Astrocyte (in vitro differentiated cells and primary cell): ENCODE measurements around the gene ZBTB1. TPM values are rescaled to one million over a fixed set of nuclear protein-coding genes. Genes with fewer than 3 reads are reported as not detected.

Source experiments
- DNase-seq: peaks from one replicate; pipeline ENCODE4 v3.0.0-alpha.2; 2010; ENCODE audit warnings: low read depth
- FAIRE-seq: peaks from 2 replicates; lab custom pipeline; 2011; peaks lifted over from hg19 to GRCh38; lab: Jason Lieb, UNC
- H2AFZ ChIP-seq: 2 replicates; pipeline ENCODE4 v1.6.0; 2012; ENCODE audit warnings: low read depth, low read length, inconsistent platforms
- H3K27ac ChIP-seq: 2 replicates; pipeline ENCODE4 v1.5.1; 2011; ENCODE audit warnings: low read depth, low read length, inconsistent platforms
- H3K27me3 ChIP-seq: 2 replicates; pipeline ENCODE4 v1.6.0; 2011; ENCODE audit warnings: low read length, inconsistent platforms; ENCODE audit not compliant: insufficient read depth
- H3K36me3 ChIP-seq: 2 replicates; pipeline ENCODE4 v1.5.1; 2011; ENCODE audit warnings: low read length, inconsistent platforms; ENCODE audit not compliant: insufficient read depth
- H3K4me1 ChIP-seq: 2 replicates; pipeline ENCODE4 v1.5.1; 2011; ENCODE audit warnings: low read length, inconsistent platforms; ENCODE audit not compliant: insufficient read depth
- H3K4me2 ChIP-seq: 2 replicates; pipeline ENCODE4 v1.6.0; 2012; ENCODE audit warnings: low read length, inconsistent platforms
- H3K4me3 ChIP-seq: 2 replicates; pipeline ENCODE4 v1.5.1; 2011; ENCODE audit warnings: low read depth, mild to moderate bottlenecking, low read length, inconsistent platforms; ENCODE audit not compliant: insufficient read depth
- H3K79me2 ChIP-seq: 2 replicates; pipeline ENCODE4 v1.6.0; 2012; ENCODE audit warnings: mild to moderate bottlenecking, low read length, inconsistent platforms; ENCODE audit not compliant: insufficient read depth
- H3K9ac ChIP-seq: 2 replicates; pipeline ENCODE4 v1.6.0; 2012; ENCODE audit warnings: mild to moderate bottlenecking, low read length, inconsistent platforms
- H3K9me3 ChIP-seq: 2 replicates; pipeline ENCODE4 v1.5.1; 2012; ENCODE audit warnings: low read depth, mild to moderate bottlenecking, low read length, inconsistent platforms; ENCODE audit not compliant: insufficient read depth
- H4K20me1 ChIP-seq: 2 replicates; pipeline ENCODE4 v1.6.0; 2012; ENCODE audit warnings: low read length, inconsistent platforms; ENCODE audit not compliant: insufficient read depth
- H3K27ac Mint-ChIP-seq: one replicate; pipeline ENCODE4 v1.8.0; 2021; ENCODE audit warnings: mild to moderate bottlenecking, mixed read lengths; ENCODE audit not compliant: unreplicated experiment
- H3K27me3 Mint-ChIP-seq: one replicate; pipeline ENCODE4 v1.8.0; 2021; ENCODE audit warnings: low read depth, mixed read lengths; ENCODE audit not compliant: unreplicated experiment
- H3K36me3 Mint-ChIP-seq: one replicate; pipeline ENCODE4 v1.8.0; 2021; ENCODE audit warnings: low read depth, mixed read lengths; ENCODE audit not compliant: unreplicated experiment
- H3K4me1 Mint-ChIP-seq: one replicate; pipeline ENCODE4 v1.8.0; 2021; ENCODE audit warnings: low read depth, mixed read lengths; ENCODE audit not compliant: unreplicated experiment
- H3K4me3 Mint-ChIP-seq: one replicate; pipeline ENCODE4 v1.8.0; 2021; ENCODE audit warnings: mild to moderate bottlenecking, moderate library complexity, mixed read lengths; ENCODE audit not compliant: unreplicated experiment
- H3K9me3 Mint-ChIP-seq: one replicate; pipeline ENCODE4 v1.8.0; 2021; ENCODE audit warnings: mild to moderate bottlenecking, mixed read lengths; ENCODE audit not compliant: unreplicated experiment
- EZH2 ChIP-seq: IDR thresholded peaks from 2 replicates; pipeline ENCODE4 v1.6.1; 2012; ENCODE audit warnings: mild to moderate bottlenecking, low read length, inconsistent platforms; ENCODE audit not compliant: insufficient read depth
- total RNA-seq: library from RNA; stranded (reverse); gene quantifications from 2 replicates; pipeline ENCODE4 v1.2.1, GENCODE V29; 2021
- TF ChIP-seq, protein P1 (sequence below): IDR thresholded peaks from 2 replicates; pipeline ENCODE4 v1.5.1; 2011; ENCODE audit warnings: low read depth, mild to moderate bottlenecking, inconsistent platforms, low read length, moderate library complexity; ENCODE audit not compliant: insufficient read depth

Gene ZBTB1
- total RNA-seq, 1 donor from 2014 or later, result 43.0 TPM

DNA sequence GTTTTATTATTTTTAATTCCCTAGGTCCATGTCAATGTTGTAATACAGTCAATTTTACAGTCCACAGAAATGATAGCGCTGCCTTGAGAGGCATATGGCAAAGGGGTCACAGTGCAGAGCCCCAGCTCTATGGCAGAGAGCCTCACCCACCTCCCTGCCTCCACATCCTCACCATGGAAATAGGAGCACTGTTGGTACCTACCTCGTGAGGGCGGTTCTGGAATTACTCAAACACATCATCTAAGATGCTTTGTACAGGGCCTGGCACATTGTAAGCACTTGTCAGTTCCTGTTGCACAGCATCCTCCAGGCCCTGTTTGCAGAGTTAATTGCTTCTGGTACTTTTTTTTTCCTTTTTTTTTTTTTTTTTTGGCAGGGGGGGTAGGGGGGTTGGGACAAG lies 43.3 kb upstream of the ZBTB1 start:
- no peak for TF ChIP-seq EZH2
- TF ChIP-seq, protein P1, sequence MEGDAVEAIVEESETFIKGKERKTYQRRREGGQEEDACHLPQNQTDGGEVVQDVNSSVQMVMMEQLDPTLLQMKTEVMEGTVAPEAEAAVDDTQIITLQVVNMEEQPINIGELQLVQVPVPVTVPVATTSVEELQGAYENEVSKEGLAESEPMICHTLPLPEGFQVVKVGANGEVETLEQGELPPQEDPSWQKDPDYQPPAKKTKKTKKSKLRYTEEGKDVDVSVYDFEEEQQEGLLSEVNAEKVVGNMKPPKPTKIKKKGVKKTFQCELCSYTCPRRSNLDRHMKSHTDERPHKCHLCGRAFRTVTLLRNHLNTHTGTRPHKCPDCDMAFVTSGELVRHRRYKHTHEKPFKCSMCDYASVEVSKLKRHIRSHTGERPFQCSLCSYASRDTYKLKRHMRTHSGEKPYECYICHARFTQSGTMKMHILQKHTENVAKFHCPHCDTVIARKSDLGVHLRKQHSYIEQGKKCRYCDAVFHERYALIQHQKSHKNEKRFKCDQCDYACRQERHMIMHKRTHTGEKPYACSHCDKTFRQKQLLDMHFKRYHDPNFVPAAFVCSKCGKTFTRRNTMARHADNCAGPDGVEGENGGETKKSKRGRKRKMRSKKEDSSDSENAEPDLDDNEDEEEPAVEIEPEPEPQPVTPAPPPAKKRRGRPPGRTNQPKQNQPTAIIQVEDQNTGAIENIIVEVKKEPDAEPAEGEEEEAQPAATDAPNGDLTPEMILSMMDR, result no peak
- Mint-ChIP-seq H3K27me3 (no peaks in the 10 kb centered on the region), H3K27ac (no peak overlapping the region), H3K36me3 (peaks cover 11% of the 10 kb centered on the region), H3K4me3 (no peak overlapping the region), H3K9me3 (no peaks in the 10 kb centered on the region), H3K4me1 (peaks cover 8% of the 10 kb centered on the region)
- Histone ChIP-seq H3K9ac (no peak overlapping the region), H3K4me3 (no peak overlapping the region), H4K20me1 (no peaks in the 10 kb centered on the region), H3K79me2 (no peaks in the 10 kb centered on the region), H3K27ac (no peak overlapping the region), H3K27me3 (no peaks in the 10 kb centered on the region), H3K4me1 (no peaks in the 10 kb centered on the region), H3K36me3 (peaks cover 9% of the 10 kb centered on the region), H2AFZ (no peak overlapping the region), H3K9me3 (no peaks in the 10 kb centered on the region), H3K4me2 (no peak overlapping the region)
- DNase-seq, result no peak
- no peak for FAIRE-seq

DNA sequence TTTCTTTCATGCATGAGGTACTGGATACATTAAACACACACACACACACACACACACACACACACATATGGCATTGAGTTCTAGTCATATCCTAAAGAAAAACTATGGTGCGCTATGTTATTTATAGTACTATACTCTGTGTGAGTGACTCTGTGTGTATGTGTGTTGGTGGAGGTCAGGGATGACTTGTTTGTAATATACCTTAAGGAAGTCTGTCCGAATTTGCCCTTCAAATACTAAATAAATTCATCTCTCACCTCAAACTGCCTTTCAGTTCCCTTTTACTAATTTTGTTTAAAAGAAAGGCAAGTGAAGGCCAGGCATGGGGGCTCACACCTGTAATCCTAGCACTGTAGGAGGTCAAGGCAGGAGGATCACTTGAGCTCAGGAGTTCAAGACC lies 41.4 kb upstream of the ZBTB1 start:
- Mint-ChIP-seq H3K36me3 (peaks cover 11% of the 10 kb centered on the region), H3K27me3 (no peaks in the 10 kb centered on the region), H3K4me3 (no peak overlapping the region), H3K27ac (no peak overlapping the region), H3K4me1 (peaks cover 9% of the 10 kb centered on the region), H3K9me3 (no peaks in the 10 kb centered on the region)
- DNase-seq, result no peak
- TF ChIP-seq, protein P1, result no peak
- TF ChIP-seq EZH2, result no peak
- no peak for FAIRE-seq
- Histone ChIP-seq H3K79me2 (no peaks in the 10 kb centered on the region), H3K9me3 (no peaks in the 10 kb centered on the region), H2AFZ (no peak overlapping the region), H3K4me2 (no peak overlapping the region), H3K4me1 (no peaks in the 10 kb centered on the region), H3K36me3 (peaks cover 9% of the 10 kb centered on the region), H3K9ac (no peak overlapping the region), H3K4me3 (no peak overlapping the region), H4K20me1 (no peaks in the 10 kb centered on the region), H3K27ac (no peak overlapping the region), H3K27me3 (no peaks in the 10 kb centered on the region)

DNA sequence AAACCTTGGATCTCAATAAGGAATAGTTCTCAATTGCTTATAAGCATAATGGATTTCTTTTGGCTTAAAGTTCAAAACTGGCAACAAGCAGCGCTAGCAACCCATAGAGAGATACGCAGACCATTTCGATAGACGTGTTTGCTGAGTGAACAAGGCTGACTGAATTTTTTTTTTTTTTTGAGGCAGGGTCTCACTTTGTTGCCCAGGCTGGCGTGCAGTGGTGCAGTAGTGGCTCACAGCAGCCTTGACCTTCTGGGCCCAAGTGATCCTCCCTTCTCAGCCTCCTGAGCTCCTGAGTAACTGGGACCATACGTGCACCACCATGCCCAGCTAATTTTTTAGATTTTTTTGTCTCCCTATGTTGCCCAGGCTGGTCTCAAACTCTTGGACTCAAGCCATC lies 40.7 kb upstream of the ZBTB1 start:
- H3K27me3 Mint-ChIP-seq, result no peaks in the 10 kb centered on the region
- no peak overlapping the region for H3K27ac ChIP-seq

More for the DNA sequence above, 40.7 kb upstream of the ZBTB1 start:
- H3K27me3 ChIP-seq, result no peaks in the 10 kb centered on the region
- DNase-seq, result no peak
- no peak overlapping the region for H2AFZ ChIP-seq
- H3K4me3 ChIP-seq, result no peak overlapping the region
- no peaks in the 10 kb centered on the region for H3K9me3 Mint-ChIP-seq
- H3K4me3 Mint-ChIP-seq, result no peak overlapping the region
- no peaks in the 10 kb centered on the region for H3K4me1 ChIP-seq
- H3K79me2 ChIP-seq, result no peaks in the 10 kb centered on the region
- peaks cover 11% of the 10 kb centered on the region for H3K36me3 Mint-ChIP-seq
- H3K36me3 ChIP-seq, result peaks cover 3% of the 10 kb centered on the region
- no peak overlapping the region for H3K27ac Mint-ChIP-seq
- TF ChIP-seq, protein P1, result no peak
- TF ChIP-seq EZH2, result no peak
- H4K20me1 ChIP-seq, result no peaks in the 10 kb centered on the region
- no peaks in the 10 kb centered on the region for H3K9me3 ChIP-seq
- H3K4me1 Mint-ChIP-seq, result peaks cover 9% of the 10 kb centered on the region
- H3K4me2 ChIP-seq, result no peak overlapping the region
- no peak for FAIRE-seq
- no peak overlapping the region for H3K9ac ChIP-seq
